OCI-LY3 (cell line): ENCODE data around the gene FOXJ3.

ENCODE experiments used
- H2AFZ ChIP-seq: fragments of 200-600, 300-600 bp; shearing (Covaris generic); 2 replicates; pipeline ENCODE4 v1.6.0; 2014; ENCODE audit warnings: antibody characterized with exemption, low read depth, low read length
- H3K27ac ChIP-seq: fragments of 200-600, 300-600 bp; sonication (generic); 2 replicates; pipeline ENCODE4 v1.5.1; 2014; ENCODE audit warnings: mild to moderate bottlenecking, low read length, moderate library complexity, mixed read lengths
- H3K27me3 ChIP-seq: fragments of 200-600, 300-600 bp; sonication (generic); 2 replicates; pipeline ENCODE4 v1.6.1; 2014; ENCODE audit warnings: low read depth, low read length, mixed read lengths
- H3K36me3 ChIP-seq: fragments of 200-600, 300-600 bp; sonication (generic); replicated peaks from 2 replicates; pipeline ENCODE3; 2014; ENCODE audit warnings: low read depth, low read length, mixed read lengths
- H3K4me1 ChIP-seq: fragments of 300-600, 200-600 bp; sonication (generic); 2 replicates; pipeline ENCODE4 v1.6.1; 2014; ENCODE audit warnings: low read length, mixed read lengths
- H3K4me2 ChIP-seq: fragments of 200-600, 300-600 bp; sonication (generic); 2 replicates; pipeline ENCODE4 v1.6.1; 2014; ENCODE audit warnings: low read length, mixed read lengths
- H3K4me3 ChIP-seq: fragments of 300-600, 200-600 bp; sonication (generic); 2 replicates; pipeline ENCODE4 v1.5.1; 2014; ENCODE audit warnings: antibody characterized with exemption, mild to moderate bottlenecking, low read length, moderate library complexity
- H3K79me2 ChIP-seq: fragments of 300-600, 200-600 bp; shearing (Covaris generic); 2 replicates; pipeline ENCODE4 v1.6.1; 2014; ENCODE audit warnings: mild to moderate bottlenecking, low read length, mixed read lengths
- H3K9ac ChIP-seq: fragments of 300-600, 200-600 bp; shearing (Covaris generic); 2 replicates; pipeline ENCODE4 v1.6.0; 2014; ENCODE audit warnings: mild to moderate bottlenecking, low read length, moderate library complexity
- H3K9me3 ChIP-seq: fragments of 200-600, 300-600 bp; shearing (Covaris generic); 2 replicates; pipeline ENCODE4 v1.6.1; 2014; ENCODE audit warnings: low read length, mixed read lengths; ENCODE audit not compliant: insufficient read depth
- H4K20me1 ChIP-seq: fragments of 200-600, 300-600 bp; sonication (generic); 2 replicates; pipeline ENCODE4 v1.6.1; 2016; ENCODE audit warnings: low read length, mixed read lengths; ENCODE audit not compliant: insufficient read depth
- CTCF ChIP-seq: fragments of 200-600, 300-600 bp; sonication (generic); IDR thresholded peaks from 2 replicates; pipeline ENCODE4 v1.5.1; 2014; ENCODE audit warnings: antibody characterized with exemption, low read length, low read depth
- EZH2phosphoT487 ChIP-seq: fragments of 200-600 bp; shearing (Covaris generic); IDR thresholded peaks from 2 replicates; pipeline ENCODE4 v1.6.1; 2018; ENCODE audit warnings: antibody characterized with exemption, mixed run types, low read depth

The FOXJ3 gene

GRCh38 chr1:42320708-42321107, 14.3 kb downstream of the FOXJ3 start:
- H2AFZ ChIP-seq: no peak overlapping the region
- H3K36me3 ChIP-seq: no peaks in the 10 kb centered on the region
- H4K20me1 ChIP-seq: peaks cover 70% of the 10 kb centered on the region
- H3K27me3 ChIP-seq: no peaks in the 10 kb centered on the region
- TF ChIP-seq CTCF (no peak), EZH2phosphoT487 (no peak)
- peaks cover 93% of the 10 kb centered on the region for H3K79me2 ChIP-seq
- H3K9ac ChIP-seq: no peak overlapping the region
- H3K27ac ChIP-seq: no peak overlapping the region
- no peak overlapping the region for H3K4me3 ChIP-seq
- H3K4me1 ChIP-seq: no peaks in the 10 kb centered on the region
- no peak overlapping the region for H3K4me2 ChIP-seq
- no peaks in the 10 kb centered on the region for H3K9me3 ChIP-seq

- TF ChIP-seq CTCF: no peak
- no peak for TF ChIP-seq EZH2phosphoT487
- H2AFZ ChIP-seq: no peak overlapping the region
- H3K27me3 ChIP-seq: no peaks in the 10 kb centered on the region
- peaks cover 93% of the 10 kb centered on the region for H3K79me2 ChIP-seq
- H3K4me1 ChIP-seq: no peaks in the 10 kb centered on the region
- H4K20me1 ChIP-seq: peaks cover 70% of the 10 kb centered on the region
- no peak overlapping the region for H3K27ac ChIP-seq
- no peaks in the 10 kb centered on the region for H3K36me3 ChIP-seq
- H3K4me3 ChIP-seq: no peak overlapping the region
- H3K9ac ChIP-seq: no peak overlapping the region
- no peak overlapping the region for H3K4me2 ChIP-seq
- no peaks in the 10 kb centered on the region for H3K9me3 ChIP-seq
These were observed 15.1 kb downstream of the FOXJ3 start for GRCh38 chr1:42319871-42320484.

GRCh38 chr1:42319128-42319851, 15.7 kb downstream of the FOXJ3 start:
- peaks cover 93% of the 10 kb centered on the region for H3K79me2 ChIP-seq

More at GRCh38 chr1:42319128-42319851, 15.7 kb downstream of the FOXJ3 start:
- Histone ChIP-seq H2AFZ (no peak overlapping the region), H3K27ac (no peak overlapping the region), H3K9ac (no peak overlapping the region), H3K9me3 (no peaks in the 10 kb centered on the region), H3K36me3 (no peaks in the 10 kb centered on the region), H3K4me1 (no peaks in the 10 kb centered on the region), H3K4me2 (no peak overlapping the region), H3K4me3 (no peak overlapping the region), H4K20me1 (peaks cover 70% of the 10 kb centered on the region), H3K27me3 (no peaks in the 10 kb centered on the region)
- TF ChIP-seq EZH2phosphoT487 (no peak), CTCF (no peak)
